Kidney (tissue), 14 donors: ENCODE results near the gene SHROOM2. TPM values are rescaled to one million over a fixed set of nuclear protein-coding genes. Genes with fewer than 3 reads are reported as not detected.

Experiments
- DNase-seq, 5 donors: peaks; one replicate each; pipeline ENCODE4 v3.0.0-alpha.2; 2013 to 2020
- FAIRE-seq: peaks from 2 replicates; lab custom pipeline; 2012; peaks lifted over from hg19 to GRCh38; lab: Jason Lieb, UNC
- H3K27ac ChIP-seq, 2 donors: one replicate each; pipeline ENCODE4 v1.7.0; 2013; ENCODE audit warnings: low read depth in 2 of 2, low read length in 2 of 2, inconsistent platforms in 1 of 2
- H3K27me3 ChIP-seq: one replicate; pipeline ENCODE4 v1.7.1; 2013; ENCODE audit warnings: low read length, inconsistent platforms; ENCODE audit not compliant: control insufficient read depth, insufficient read depth
- H3K36me3 ChIP-seq, 3 donors: one replicate each; pipeline versions ENCODE4 v1.7.0 to v1.7.1; 2013; ENCODE audit warnings: low read length in 3 of 3, control low read depth in 1 of 3, inconsistent platforms in 1 of 3; ENCODE audit not compliant: insufficient read depth in 3 of 3, control insufficient read depth in 2 of 3
- H3K4me1 ChIP-seq, 3 donors: one replicate each; pipeline versions ENCODE4 v1.7.0 to v1.7.1; 2013; ENCODE audit warnings: low read length in 3 of 3, inconsistent platforms in 1 of 3, low read depth in 1 of 3; ENCODE audit not compliant: control insufficient read depth in 2 of 3, insufficient read depth in 2 of 3
- H3K4me3 ChIP-seq, 3 donors: one replicate each; pipeline versions ENCODE4 v1.7.0 to v1.8.1; 2013; ENCODE audit warnings: low read length in 3 of 3, control low read depth in 1 of 3, inconsistent platforms in 1 of 3
- H3K9ac ChIP-seq, 3 donors: one replicate each; pipeline versions ENCODE4 v1.7.0 to v1.7.1; 2013; ENCODE audit warnings: low read length in 3 of 3, control low read depth in 1 of 3, inconsistent platforms in 1 of 3
- H3K9me3 ChIP-seq, 3 donors: one replicate each; pipeline versions ENCODE4 v1.7.0 to v1.7.1; 2013; ENCODE audit warnings: low read length in 3 of 3, control low read depth in 1 of 3, inconsistent platforms in 1 of 3; ENCODE audit not compliant: control insufficient read depth in 2 of 3, insufficient read depth in 1 of 3
- intact Hi-C: fragments of 100-400 bp; cut with DNase I; formaldehyde crosslinking; loops from one replicate; pipeline ENCODE4 v1.11.1; 2022
- polyA plus RNA-seq: library from polyadenylated mRNA; stranded (reverse); fragments of 350-450 nt; fragmentation: Illumina TruSeq; extraction: RNeasy Lipid Tissue Mini Kit (QIAGEN cat#74804); gene quantifications from one replicate; pipeline ENCODE4 v1.2.3, GENCODE V29; 2014; ENCODE audit warnings: low read depth, low replicate concordance; ENCODE audit not compliant: insufficient read depth
- total RNA-seq: library from RNA; stranded (reverse); fragmentation: NEBNext Ultra II Directional; extraction: Animal tissue kit (Norgen Biotek cat#: 25700); gene quantifications from one replicate; pipeline ENCODE4 v1.2.1, GENCODE V29; 2021
- TF ChIP-seq, protein P1 (sequence below): IDR thresholded peaks from 3 replicates; pipeline ENCODE4 v1.5.1; 2012; ENCODE audit warnings: mild to moderate bottlenecking, moderate library complexity, borderline replicate concordance; ENCODE audit not compliant: insufficient read depth; ENCODE audit errors: extremely low read depth
- donor health status: control.
- donor health status: control.
- donor health status: control.
- donor health status: control.
- donor health status: control.
- donor health status: DM: yes; HTN: yes; CAD: no.
- donor health status: Normal renal cell carcinoma (clear cell type).

Gene SHROOM2
- total and polyA plus RNA-seq, 2 donors from 2014 or later: 3.5 to 11.8 TPM

DNA sequence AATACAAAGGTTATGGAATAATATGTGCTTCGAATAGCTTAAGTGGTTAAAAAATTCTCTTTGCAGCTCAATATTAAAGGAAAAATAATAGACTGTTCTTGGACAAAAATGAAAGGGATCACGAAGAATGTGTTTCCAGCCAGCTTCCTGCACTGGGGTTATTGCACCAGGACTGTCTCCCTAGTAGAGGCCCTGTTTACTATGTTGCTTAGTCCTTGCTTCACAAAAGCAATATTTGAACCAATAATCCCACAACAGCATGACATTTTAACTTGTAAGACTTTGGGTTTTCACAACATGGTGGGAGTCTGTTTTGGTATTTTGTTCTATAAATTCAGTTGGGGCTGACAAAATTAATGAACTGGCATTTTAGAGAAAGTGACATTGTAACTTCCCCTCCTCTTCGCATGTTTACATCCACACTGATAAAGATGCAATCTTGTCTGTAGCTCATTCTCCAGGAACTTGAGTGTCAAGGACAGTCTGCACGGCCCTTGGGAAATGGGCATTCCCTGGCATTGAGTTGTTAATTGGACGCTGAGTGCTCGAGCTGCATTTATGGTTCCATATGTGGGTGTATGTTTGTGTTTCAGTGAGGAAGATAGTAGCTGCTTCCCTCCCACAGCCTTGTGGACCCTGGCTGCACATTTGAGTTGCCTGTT lies 39.0 kb downstream of the SHROOM2 start:
- H3K9me3 ChIP-seq: no peaks in the 10 kb centered on the region
- no peaks in the 10 kb centered on the region for H3K36me3 ChIP-seq
- H3K27me3 ChIP-seq: peaks cover 2% of the 10 kb centered on the region
- intact Hi-C loops: no loop called here
- no peak overlapping the region for H3K9ac ChIP-seq
- peaks cover 0 to 8% (median 7%) of the 10 kb centered on the region in 3 donors for H3K4me1 ChIP-seq
- no peak overlapping the region for H3K27ac ChIP-seq
- FAIRE-seq (peak; percentile 42), DNase-seq (no peak)
- TF ChIP-seq, protein P1, sequence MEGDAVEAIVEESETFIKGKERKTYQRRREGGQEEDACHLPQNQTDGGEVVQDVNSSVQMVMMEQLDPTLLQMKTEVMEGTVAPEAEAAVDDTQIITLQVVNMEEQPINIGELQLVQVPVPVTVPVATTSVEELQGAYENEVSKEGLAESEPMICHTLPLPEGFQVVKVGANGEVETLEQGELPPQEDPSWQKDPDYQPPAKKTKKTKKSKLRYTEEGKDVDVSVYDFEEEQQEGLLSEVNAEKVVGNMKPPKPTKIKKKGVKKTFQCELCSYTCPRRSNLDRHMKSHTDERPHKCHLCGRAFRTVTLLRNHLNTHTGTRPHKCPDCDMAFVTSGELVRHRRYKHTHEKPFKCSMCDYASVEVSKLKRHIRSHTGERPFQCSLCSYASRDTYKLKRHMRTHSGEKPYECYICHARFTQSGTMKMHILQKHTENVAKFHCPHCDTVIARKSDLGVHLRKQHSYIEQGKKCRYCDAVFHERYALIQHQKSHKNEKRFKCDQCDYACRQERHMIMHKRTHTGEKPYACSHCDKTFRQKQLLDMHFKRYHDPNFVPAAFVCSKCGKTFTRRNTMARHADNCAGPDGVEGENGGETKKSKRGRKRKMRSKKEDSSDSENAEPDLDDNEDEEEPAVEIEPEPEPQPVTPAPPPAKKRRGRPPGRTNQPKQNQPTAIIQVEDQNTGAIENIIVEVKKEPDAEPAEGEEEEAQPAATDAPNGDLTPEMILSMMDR: no peak
- H3K4me3 ChIP-seq: no peak overlapping the region

DNA sequence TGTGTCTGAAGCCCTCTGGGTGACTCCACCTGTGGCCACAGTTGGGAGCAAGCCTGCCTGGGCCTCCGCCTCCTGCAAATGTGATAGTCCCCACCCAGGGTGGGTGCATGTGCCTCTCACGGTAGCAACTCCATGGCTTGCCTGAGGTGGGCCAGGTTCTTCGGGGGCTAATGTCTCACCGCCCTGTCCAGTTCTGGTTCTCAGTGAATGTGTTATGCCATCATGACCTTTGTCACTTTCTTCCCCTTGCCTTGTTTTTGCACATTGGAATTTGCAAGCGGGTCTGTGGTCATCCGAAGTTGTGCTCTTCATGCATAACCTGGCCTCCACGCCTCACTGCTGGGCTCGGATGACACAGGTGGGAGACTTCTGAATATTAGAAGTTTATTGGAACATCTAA lies 39.7 kb downstream of the SHROOM2 start:
- peaks cover 2% of the 10 kb centered on the region for H3K27me3 ChIP-seq
- FAIRE-seq: no peak
- intact Hi-C loops: no loop called here

DNA sequence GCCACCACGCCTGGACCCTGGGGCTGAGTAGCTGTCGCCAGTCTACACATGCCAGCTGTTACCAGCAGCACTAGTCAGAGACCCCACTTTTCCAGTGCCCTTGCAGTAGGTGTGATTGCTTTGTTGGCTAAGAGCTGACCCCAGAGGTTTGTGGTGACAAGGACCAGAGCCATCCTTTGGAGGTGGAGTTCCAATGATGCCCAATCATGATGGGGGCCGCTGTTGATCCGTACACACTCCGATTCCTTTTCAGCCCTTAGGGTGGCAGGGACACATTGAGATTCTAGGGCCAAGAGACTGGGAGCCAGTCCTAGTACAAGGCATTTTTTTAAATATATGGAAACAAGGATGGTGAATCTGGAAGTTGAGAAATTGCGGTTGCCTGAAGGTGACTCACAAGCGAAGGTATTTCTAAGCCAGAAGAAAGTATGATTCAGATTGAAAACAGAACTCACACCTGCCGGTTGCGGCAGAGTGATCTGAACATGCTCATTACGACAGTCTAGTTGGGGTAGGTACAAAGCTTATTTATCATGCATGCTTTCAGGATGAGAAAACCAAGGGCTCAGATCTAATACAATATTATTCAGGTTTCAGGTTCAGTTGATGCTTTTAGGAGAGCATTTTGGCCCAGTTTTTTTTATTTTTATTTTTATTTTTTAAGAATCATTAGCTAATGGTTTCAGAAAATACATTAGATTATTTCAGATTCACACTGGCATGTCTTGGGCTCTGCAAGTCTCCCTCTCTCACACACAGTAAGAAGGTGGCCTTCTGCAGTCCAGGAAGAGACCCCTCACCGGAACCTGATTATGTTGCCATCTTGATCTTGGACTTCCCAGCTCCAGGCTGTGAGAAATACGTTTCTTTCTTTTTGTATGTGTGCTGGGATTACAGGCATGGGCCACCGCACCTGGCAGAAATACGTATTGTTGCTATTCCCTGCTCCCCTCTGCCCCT lies 43.4 kb downstream of the SHROOM2 start:
- DNase-seq (no peak), FAIRE-seq (peak; percentile 53)
- intact Hi-C loops: no loop called here
- TF ChIP-seq, protein P1: no peak
- Histone ChIP-seq H3K9ac (no peak overlapping the region), H3K27me3 (peaks cover 2% of the 10 kb centered on the region), H3K36me3 (no peaks in the 10 kb centered on the region), H3K27ac (no peak overlapping the region), H3K4me3 (no peak overlapping the region), H3K9me3 (no peaks in the 10 kb centered on the region), H3K4me1 (peaks cover 0 to 15% (median 8%) of the 10 kb centered on the region in 3 donors)

More for the DNA sequence above, 39.7 kb downstream of the SHROOM2 start:
- Histone ChIP-seq H3K9ac (no peak overlapping the region), H3K4me1 (peaks cover 0 to 8% (median 7%) of the 10 kb centered on the region in 3 donors), H3K9me3 (no peaks in the 10 kb centered on the region), H3K4me3 (no peak overlapping the region), H3K27ac (no peak overlapping the region), H3K36me3 (no peaks in the 10 kb centered on the region)
- TF ChIP-seq, protein P1: no peak
- no peak for DNase-seq
